ENCODE measurements around the gene CHMP4B.

The CHMP4B gene

DNA sequence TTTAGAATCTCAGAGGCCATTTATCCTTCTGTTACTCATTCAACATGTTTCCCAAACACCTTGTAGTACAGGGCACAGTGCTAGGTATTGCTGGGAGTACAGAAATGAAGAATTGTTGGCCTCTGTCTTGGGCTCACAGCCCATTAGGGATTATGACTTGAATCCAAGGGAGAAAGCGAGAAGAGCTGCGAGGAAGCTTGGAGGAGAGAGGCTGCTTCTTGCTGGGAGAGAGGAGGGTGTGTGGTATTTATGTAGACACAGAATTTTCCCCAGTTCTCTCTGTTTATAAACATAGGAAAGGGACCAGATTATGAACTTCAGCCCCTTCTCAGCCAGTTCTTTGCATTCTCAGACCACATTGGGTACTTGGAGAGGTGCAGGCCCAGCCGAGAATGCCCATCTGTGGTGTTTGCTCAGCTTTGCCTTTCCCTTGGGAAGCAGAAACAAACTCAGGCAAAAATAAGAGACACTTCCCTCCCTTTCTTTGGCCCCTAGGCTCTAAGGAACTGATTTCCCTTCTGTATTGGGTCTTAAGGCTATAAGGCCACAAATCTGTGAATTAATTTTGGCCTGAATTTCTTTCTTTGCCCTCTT, 17.9 kb downstream of the CHMP4B start:
- Histone ChIP-seq H2AFZ (ENCODE audit: low read depth) (no peak overlapping the region), H3K79me2 (ENCODE audit: insufficient read depth, low read depth) (peaks cover 100% of the 10 kb centered on the region), H3K27me3 (ENCODE audit: insufficient read depth, low read depth) (no peaks in the 10 kb centered on the region), H4K20me1 (ENCODE audit: insufficient read depth) (peaks cover 41% of the 10 kb centered on the region), H3K4me1 (ENCODE audit: low read depth, poor library complexity, severe bottlenecking) (peaks cover 66% of the 10 kb centered on the region), H3K9ac (no peak overlapping the region), H3K27ac (no peak overlapping the region; the same call in 1 of the 2 replicates), H3K36me3 (ENCODE audit: insufficient read depth) (no peaks in the 10 kb centered on the region; the same call in 1 of the 2 replicates), H3K4me2 (no peak overlapping the region), H3K4me3 (IDR thresholded peaks at IDR 0.05; ENCODE audit: insufficient read depth, low read depth, low read length) (no peak overlapping the region)
- TF ChIP-seq CTCF (conservative IDR thresholded peaks at IDR 0.05; ENCODE audit: low read depth, low read length) = no peak

DNA sequence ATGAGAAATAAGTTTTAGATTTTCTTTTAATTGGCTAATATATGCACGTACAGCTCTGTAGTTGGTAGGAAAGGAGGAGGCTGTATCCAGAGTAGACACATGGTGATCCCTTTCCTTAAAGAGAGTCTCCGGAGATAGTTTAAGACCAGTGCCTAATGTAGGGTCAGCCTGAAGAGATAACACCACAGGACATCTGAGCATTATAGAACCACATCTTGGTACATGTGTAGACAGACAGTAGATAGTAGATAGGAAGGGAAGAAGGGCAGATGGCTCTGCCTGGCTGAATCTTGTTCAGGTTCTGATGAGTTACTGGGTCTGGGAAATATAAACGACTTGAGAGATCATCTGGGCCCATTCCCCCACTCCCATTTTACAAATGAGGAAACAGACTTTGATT, 18.5 kb downstream of the CHMP4B start:
- Histone ChIP-seq H2AFZ (ENCODE audit: low read depth) (no peak overlapping the region), H3K4me2 (no peak overlapping the region; the same call in 1 of the 2 replicates), H3K4me3 (IDR thresholded peaks at IDR 0.05; ENCODE audit: insufficient read depth, low read depth, low read length) (no peak overlapping the region), H3K36me3 (ENCODE audit: insufficient read depth) (peaks cover 4% of the 10 kb centered on the region; the same call in 1 of the 2 replicates), H3K27ac (0 out of 2 replicates have a peak overlapping the region, but pooled peaks have one; percentile 1), H3K27me3 (ENCODE audit: insufficient read depth, low read depth) (no peaks in the 10 kb centered on the region), H3K4me1 (ENCODE audit: low read depth, poor library complexity, severe bottlenecking) (peaks cover 60% of the 10 kb centered on the region), H3K9ac (no peak overlapping the region), H3K79me2 (ENCODE audit: insufficient read depth, low read depth) (peaks cover 100% of the 10 kb centered on the region), H4K20me1 (ENCODE audit: insufficient read depth) (peaks cover 35% of the 10 kb centered on the region)
- TF ChIP-seq CTCF (conservative IDR thresholded peaks at IDR 0.05; ENCODE audit: low read depth, low read length) = no peak

GRCh38 chr20:33830371-33830770, 19.2 kb downstream of the CHMP4B start:
- H3K4me2 ChIP-seq = no peak overlapping the region
- H3K27ac ChIP-seq = peak overlapping the region; percentile 1; the same call in 1 of the 2 replicates
- H3K9ac ChIP-seq = no peak overlapping the region
- H3K36me3 ChIP-seq (ENCODE audit: insufficient read depth) = peaks cover 4% of the 10 kb centered on the region; the same call in 1 of the 2 replicates
- TF ChIP-seq CTCF (conservative IDR thresholded peaks at IDR 0.05; ENCODE audit: low read depth, low read length) = no peak
- no peak overlapping the region for H3K4me3 ChIP-seq (IDR thresholded peaks at IDR 0.05; ENCODE audit: insufficient read depth, low read depth, low read length)
- no peaks in the 10 kb centered on the region for H3K27me3 ChIP-seq (ENCODE audit: insufficient read depth, low read depth)
- H2AFZ ChIP-seq (ENCODE audit: low read depth) = no peak overlapping the region
- H3K4me1 ChIP-seq (ENCODE audit: low read depth, poor library complexity, severe bottlenecking) = peaks cover 55% of the 10 kb centered on the region
- peaks cover 100% of the 10 kb centered on the region for H3K79me2 ChIP-seq (ENCODE audit: insufficient read depth, low read depth)
- peaks cover 28% of the 10 kb centered on the region for H4K20me1 ChIP-seq (ENCODE audit: insufficient read depth)

GRCh38 chr20:33832103-33832804, 21.1 kb downstream of the CHMP4B start:
- peaks cover 22% of the 10 kb centered on the region for H4K20me1 ChIP-seq (ENCODE audit: insufficient read depth)
- H3K9ac ChIP-seq = no peak overlapping the region
- TF ChIP-seq CTCF (conservative IDR thresholded peaks at IDR 0.05; ENCODE audit: low read depth, low read length) = no peak
- H3K27ac ChIP-seq = no peak overlapping the region
- peaks cover 100% of the 10 kb centered on the region for H3K79me2 ChIP-seq (ENCODE audit: insufficient read depth, low read depth)
- H3K4me3 ChIP-seq (IDR thresholded peaks at IDR 0.05; ENCODE audit: insufficient read depth, low read depth, low read length) = no peak overlapping the region
- H3K4me2 ChIP-seq = no peak overlapping the region
- H3K27me3 ChIP-seq (ENCODE audit: insufficient read depth, low read depth) = no peaks in the 10 kb centered on the region
- peaks cover 4% of the 10 kb centered on the region; the same call in 1 of the 2 replicates for H3K36me3 ChIP-seq (ENCODE audit: insufficient read depth)
- H3K4me1 ChIP-seq (ENCODE audit: low read depth, poor library complexity, severe bottlenecking) = peaks cover 55% of the 10 kb centered on the region
- H2AFZ ChIP-seq (ENCODE audit: low read depth) = no peak overlapping the region

Data from KMS-11 (cell line).